CD14-positive monocyte (primary cell): Measurements from ENCODE around the gene IGSF22. TPM values are rescaled to one million over a fixed set of nuclear protein-coding genes. Genes with fewer than 3 reads are reported as not detected.
A peak's percentile ranks its signal among the peaks of the same experiment; 100 is the strongest.
"Not testable (repeated sequence)": the region's sequence is repeated elsewhere in the genome, so short reads cannot be mapped to it uniquely, and the experiment has no call there.

ENCODE experiments used
- DNase-seq, 3 donors: peaks; one replicate each; pipeline ENCODE4 v3.0.0-alpha.2; 2011 to 2022
- H2AFZ ChIP-seq: 2 replicates; pipeline ENCODE4 v1.6.0; 2012; ENCODE audit warnings: mild to moderate bottlenecking, low read depth, low read length, inconsistent platforms; ENCODE audit not compliant: insufficient read depth, poor library complexity, severe bottlenecking
- H3K27ac ChIP-seq, 2 donors: 1 replicate in 1 of 2; 2 replicates in 1 of 2; pipeline ENCODE4 v1.5.1; 2012 to 2013; ENCODE audit warnings: low read length in 2 of 2, control low read depth in 1 of 2, inconsistent platforms in 1 of 2, low read depth in 1 of 2, mild to moderate bottlenecking in 1 of 2
- H3K27me3 ChIP-seq, 2 donors: one replicate each; pipeline versions ENCODE4 v1.6.0 to v1.6.1; 2011 to 2013; ENCODE audit warnings: low read length in 2 of 2; ENCODE audit not compliant: control insufficient read depth in 2 of 2, insufficient read depth in 2 of 2
- H3K36me3 ChIP-seq, 2 donors: replicated peaks in 1 of 2; 1 replicate in 1 of 2; 2 replicates in 1 of 2; pipeline versions ENCODE4 v1.5.1 to v1.6.1; 2012 to 2013; ENCODE audit warnings: low read length in 2 of 2, control low read depth in 1 of 2, inconsistent platforms in 1 of 2, mild to moderate bottlenecking in 1 of 2; ENCODE audit not compliant: insufficient read depth in 2 of 2, control insufficient read depth in 1 of 2
- H3K4me1 ChIP-seq, 2 donors: 1 replicate in 1 of 2; 2 replicates in 1 of 2; pipeline versions ENCODE4 v1.5.1 to v1.6.1; 2012 to 2013; ENCODE audit warnings: low read length in 2 of 2, control low read depth in 1 of 2, inconsistent platforms in 1 of 2, mild to moderate bottlenecking in 1 of 2, moderate library complexity in 1 of 2; ENCODE audit not compliant: insufficient read depth in 2 of 2, control insufficient read depth in 1 of 2
- H3K4me2 ChIP-seq: replicated peaks from 2 replicates; pipeline ENCODE3; 2012; ENCODE audit warnings: low read length, moderate library complexity, mild to moderate bottlenecking; ENCODE audit not compliant: poor library complexity, severe bottlenecking; ENCODE audit errors: extremely low read depth
- H3K4me3 ChIP-seq, 3 experiments: fragments of 200-600 bp in 1 of 3; sonication (generic) in 1 of 3; replicated peaks in 1 of 3; 1 replicate in 2 of 3; 2 replicates in 1 of 3; pipeline ENCODE4 v1.5.1; 2011 to 2013; ENCODE audit warnings: low read length in 3 of 3, mild to moderate bottlenecking in 3 of 3, control low read depth in 2 of 3, low read depth in 2 of 3, inconsistent platforms in 1 of 3, moderate library complexity in 1 of 3
- H3K79me2 ChIP-seq: 2 replicates; pipeline ENCODE4 v1.6.0; 2012; ENCODE audit warnings: mild to moderate bottlenecking, control low read depth, inconsistent platforms, low read length, moderate library complexity; ENCODE audit not compliant: insufficient read depth
- H3K9ac ChIP-seq: 2 replicates; pipeline ENCODE4 v1.6.0; 2017; ENCODE audit warnings: low read length, mild to moderate bottlenecking; ENCODE audit not compliant: insufficient read depth, poor library complexity, severe bottlenecking
- H3K9me3 ChIP-seq, 2 donors: replicated peaks in 1 of 2; 1 replicate in 1 of 2; 2 replicates in 1 of 2; pipeline versions ENCODE4 v1.5.1 to v1.6.1; 2012 to 2013; ENCODE audit warnings: low read length in 2 of 2, control low read depth in 1 of 2; ENCODE audit not compliant: control insufficient read depth in 1 of 2, insufficient read depth in 1 of 2
- H4K20me1 ChIP-seq: 2 replicates; pipeline ENCODE4 v1.6.0; 2012; ENCODE audit warnings: mild to moderate bottlenecking, low read length, control low read depth, moderate library complexity; ENCODE audit not compliant: insufficient read depth
- H3K27ac Mint-ChIP-seq, 7 donors: one replicate each; pipeline ENCODE4 v1.8.0; 2020; ENCODE audit warnings: mild to moderate bottlenecking in 7 of 7, mixed read lengths in 7 of 7, moderate library complexity in 6 of 7, inconsistent platforms in 2 of 7
- H3K27me3 Mint-ChIP-seq, 3 donors: one replicate each; pipeline ENCODE4 v1.8.0; 2021 to 2022; ENCODE audit warnings: low read depth in 3 of 3, mild to moderate bottlenecking in 3 of 3, mixed read lengths in 3 of 3, moderate library complexity in 3 of 3, inconsistent platforms in 1 of 3
- H3K36me3 Mint-ChIP-seq, 2 donors: one replicate each; pipeline ENCODE4 v1.8.0; 2020; ENCODE audit warnings: mixed read lengths in 2 of 2, inconsistent platforms in 1 of 2, mild to moderate bottlenecking in 1 of 2
- H3K4me1 Mint-ChIP-seq: one replicate; pipeline ENCODE4 v1.8.0; 2020; ENCODE audit warnings: mild to moderate bottlenecking, mixed read lengths
- H3K4me3 Mint-ChIP-seq, 2 donors: one replicate each; pipeline ENCODE4 v1.8.0; 2020; ENCODE audit warnings: mild to moderate bottlenecking in 2 of 2, mixed read lengths in 2 of 2, moderate library complexity in 1 of 2
- H3K9me3 Mint-ChIP-seq, 7 donors: one replicate each; pipeline ENCODE4 v1.8.0; 2020 to 2022; ENCODE audit warnings: mixed read lengths in 7 of 7, mild to moderate bottlenecking in 6 of 7, moderate library complexity in 6 of 7, inconsistent platforms in 2 of 7
- CTCF ChIP-seq: fragments of 200-600 bp; IDR thresholded peaks from one replicate; pipeline ENCODE4 v1.8.0; 2022; ENCODE audit warnings: antibody characterized with exemption, mild to moderate bottlenecking
- whole genome bisulfite sequencing: methylation state at CpG from one replicate; pipeline ENCODE4 v1.1.5; 2013; ENCODE audit warnings: missing lambda C conversion rate; ENCODE audit not compliant: insufficient coverage; 5-methylcytosine and 5-hydroxymethylcytosine counted together
- intact Hi-C, 2 donors: fragments of 100-400 bp; cut with micrococcal nuclease; formaldehyde crosslinking; loops; one replicate each; pipeline versions ENCODE4 v1.15.0 to v1.15.1; 2023
- polyA plus RNA-seq, 3 donors: library from polyadenylated mRNA; depleted of rRNA in 1 of 3; unstranded in 2 of 3; stranded (reverse) in 1 of 3; fragments of 300-500 nt in 2 of 3; fragments of >200 nt in 1 of 3; fragmentation: Illumina TruSeq in 2 of 3; gene quantifications; 1 replicate in 2 of 3; 2 replicates in 1 of 3; pipeline ENCODE4 v1.2.3, GENCODE V29; 2012 to 2021

Gene IGSF22
- polyA plus RNA-seq, 3 donors = not detected

- H3K4me2 ChIP-seq = no peak overlapping the region
- H3K27ac Mint-ChIP-seq = peak overlapping the region; percentile 27 to 93 (median 92)
- intact Hi-C loops = loop anchor here (5.0 to 10.0 kb wide), 3 partner anchors 62 to 172 kb away; partner anchors contain the start of genes SPTY2D1 (in 2 of the 2) and TSG101 (in 1 of the 2)
- H3K36me3 ChIP-seq = no peaks in the 10 kb centered on the region
- no peak overlapping the region for H3K4me3 Mint-ChIP-seq
- H3K4me1 ChIP-seq = peaks cover 35 to 40% of the 10 kb centered on the region in 2 donors
- no peak for TF ChIP-seq CTCF
- no CpG with 5 or more reads among the region's 2 CpGs for WGBS
- H3K4me1 Mint-ChIP-seq = peaks cover 34% of the 10 kb centered on the region
- H3K9me3 ChIP-seq = no peaks in the 10 kb centered on the region
- peak in 1 of 3 donors; percentile 10 for DNase-seq
- no peaks in the 10 kb centered on the region for H3K79me2 ChIP-seq
- peak overlapping the region in 1 of 2 donors; percentile 77 for H3K27ac ChIP-seq
- no peaks in the 10 kb centered on the region for H3K27me3 ChIP-seq
- peak overlapping the region; percentile 9 for H2AFZ ChIP-seq
- H4K20me1 ChIP-seq = no peaks in the 10 kb centered on the region
- H3K36me3 Mint-ChIP-seq = peaks cover 8 to 9% of the 10 kb centered on the region in 2 donors
- peaks cover 0 to 8% (median 2%) of the 10 kb centered on the region in 7 donors for H3K9me3 Mint-ChIP-seq
- no peak overlapping the region for H3K4me3 ChIP-seq
- H3K9ac ChIP-seq = no peak overlapping the region
- peaks cover 2 to 7% (median 5%) of the 10 kb centered on the region in 3 donors for H3K27me3 Mint-ChIP-seq
Measured at GRCh38 chr11:18696638-18697225, 29.3 kb downstream of the IGSF22 start.

GRCh38 chr11:18692941-18693760 is 32.8 kb downstream of the IGSF22 start:
- TF ChIP-seq CTCF = no peak
- Mint-ChIP-seq H3K27ac (no peak overlapping the region), H3K4me1 (peaks cover 17% of the 10 kb centered on the region), H3K9me3 (peaks cover 0 to 13% (median 2%) of the 10 kb centered on the region in 7 donors), H3K36me3 (no peaks in the 10 kb centered on the region), H3K27me3 (peaks cover 2 to 5% (median 3%) of the 10 kb centered on the region in 3 donors), H3K4me3 (no peak overlapping the region)
- Histone ChIP-seq H2AFZ (no peak overlapping the region), H3K27me3 (no peaks in the 10 kb centered on the region), H3K27ac (no peak overlapping the region), H3K4me3 (no peak overlapping the region), H3K79me2 (no peaks in the 10 kb centered on the region), H3K36me3 (no peaks in the 10 kb centered on the region), H3K9me3 (no peaks in the 10 kb centered on the region), H3K4me2 (no peak overlapping the region), H3K4me1 (peaks cover 14 to 15% of the 10 kb centered on the region in 2 donors), H3K9ac (no peak overlapping the region), H4K20me1 (no peaks in the 10 kb centered on the region)
- 93% methylated on average over 6 of the region's 9 CpGs for WGBS
- DNase-seq = no peak
- intact Hi-C loops = loop anchor here (10.0 kb wide), 2 partner anchors 58 to 168 kb away; partner anchors contain the start of genes SPTY2D1 (in 1 of the 2) and TSG101 (in 1 of the 2)

- not testable (repeated sequence) for H3K4me3 Mint-ChIP-seq, H3K4me3 ChIP-seq, H3K27me3 ChIP-seq, H3K9ac ChIP-seq, H4K20me1 ChIP-seq, H3K9me3 ChIP-seq, H3K4me1 Mint-ChIP-seq, H3K36me3 ChIP-seq, DNase-seq, H3K4me1 ChIP-seq, H3K27ac Mint-ChIP-seq, H3K27me3 Mint-ChIP-seq, H3K36me3 Mint-ChIP-seq, H3K4me2 ChIP-seq, H2AFZ ChIP-seq, H3K79me2 ChIP-seq, H3K27ac ChIP-seq
- peaks cover 0 to 13% (median 2%) of the 10 kb centered on the region in 7 donors for H3K9me3 Mint-ChIP-seq
- no CpG with 5 or more reads among the region's 4 CpGs for WGBS
- intact Hi-C loops = loop anchor here (10.0 kb wide), 2 partner anchors 57 to 167 kb away; partner anchors contain the start of genes SPTY2D1 (in 1 of the 2) and TSG101 (in 1 of the 2)
Measured at GRCh38 chr11:18691467-18692140, 34.4 kb downstream of the IGSF22 start.
